Vagina (tissue), 2 donors: Measurements from ENCODE around the gene OR10A6. TPM values are rescaled to one million over a fixed set of nuclear protein-coding genes. Genes with fewer than 3 reads are reported as not detected.

Experiments
- DNase-seq, 2 donors: peaks; one replicate each; pipeline ENCODE4 v3.0.0-alpha.2; 2017; ENCODE audit errors: extremely low spot score in 2 of 2
- H3K27ac ChIP-seq: fragments of 200-600 bp; sonication (generic); one replicate; pipeline ENCODE4 v1.5.1; 2019
- H3K27me3 ChIP-seq: fragments of 200-600 bp; sonication (generic); one replicate; pipeline ENCODE4 v1.5.1; 2019
- H3K36me3 ChIP-seq, 2 donors: fragments of 200-600 bp; sonication (generic); one replicate each; pipeline ENCODE4 v1.5.1; 2017 to 2019
- H3K4me1 ChIP-seq: fragments of 200-600 bp; sonication (generic); one replicate; pipeline ENCODE4 v1.5.1; 2019
- H3K4me3 ChIP-seq, 2 donors: fragments of 200-600 bp; sonication (generic); 1 replicate in 1 of 2; 2 replicates in 1 of 2; pipeline ENCODE4 v1.5.1; 2016 to 2019
- H3K9me3 ChIP-seq: fragments of 200-600 bp; sonication (generic); one replicate; pipeline ENCODE4 v1.5.1; 2019
- CTCF ChIP-seq, 3 experiments: fragments of 450-650 bp in 2 of 3; fragments of 200-600 bp in 1 of 3; sonication (generic) in 1 of 3; IDR thresholded peaks; one replicate each; pipeline ENCODE4 v1.5.1; 2017 to 2019; ENCODE audit warnings: antibody characterized with exemption in 3 of 3, mild to moderate bottlenecking in 2 of 3, moderate library complexity in 2 of 3
- POLR2A ChIP-seq, 2 donors: fragments of 450-650 bp; IDR thresholded peaks; one replicate each; pipeline ENCODE4 v1.6.1; 2017; ENCODE audit warnings: antibody characterized with exemption in 2 of 2, mild to moderate bottlenecking in 2 of 2, moderate library complexity in 2 of 2
- POLR2AphosphoS5 ChIP-seq, 2 donors: sonication (generic); formaldehyde crosslinking; IDR thresholded peaks; one replicate each; pipeline ENCODE4 v1.9.0; 2017; ENCODE audit warnings: antibody characterized with exemption in 2 of 2, mild to moderate bottlenecking in 2 of 2, low read depth in 1 of 2; ENCODE audit not compliant: insufficient read depth in 1 of 2
- intact Hi-C: fragments of 100-400 bp; cut with DNase I; formaldehyde crosslinking; loops from one replicate; pipeline ENCODE4 v1.15.1; 2023
- total RNA-seq: library from RNA; depleted of rRNA; stranded (reverse); fragments of >200 nt; gene quantifications from one replicate; pipeline ENCODE4 v1.2.3, GENCODE V29; 2016

The OR10A6 gene
- total RNA-seq, 1 donor from 2014 or later: not detected

- DNase-seq: no peak
- no peaks in the 10 kb centered on the region for H3K4me1 ChIP-seq
- H3K36me3 ChIP-seq: no peaks in the 10 kb centered on the region
- no peak overlapping the region for H3K27ac ChIP-seq
- no peaks in the 10 kb centered on the region for H3K9me3 ChIP-seq
- intact Hi-C loops: no loop called here
- H3K27me3 ChIP-seq: no peaks in the 10 kb centered on the region
- H3K4me3 ChIP-seq: no peak overlapping the region
- no peak for TF ChIP-seq POLR2AphosphoS5 (IDR thresholded peaks at IDR 0.05; ENCODE audit: insufficient read depth in 1 of 2, low read depth in 1 of 2)
Observed at GRCh38 chr11:7944123-7944522, 13.1 kb upstream of the OR10A6 start.

- H3K4me3 ChIP-seq: no peak within 1 kb of the TSS
- no peaks in the 10 kb centered on the region for H3K36me3 ChIP-seq
- H3K4me1 ChIP-seq: no peaks in the 10 kb centered on the region
- intact Hi-C loops: no loop called here
- no peak within 1 kb of the TSS for H3K27ac ChIP-seq
- TF ChIP-seq POLR2AphosphoS5 (IDR thresholded peaks at IDR 0.05; ENCODE audit: insufficient read depth in 1 of 2, low read depth in 1 of 2): no peak
- TF ChIP-seq POLR2A (IDR thresholded peaks at IDR 0.05): no peak
- no peak for TF ChIP-seq CTCF (IDR thresholded peaks at IDR 0.05)
- H3K9me3 ChIP-seq: no peaks in the 10 kb centered on the region
- no peak for DNase-seq
- H3K27me3 ChIP-seq: no peaks in the 10 kb centered on the region
Observed at GRCh38 chr11:7941608-7942007, 10.5 kb upstream of the OR10A6 start, which contains the start of gene OR10A3. Gene OR10A3, minus strand, starts transcription at chr11:7941708. Its CDS starts 2,188 bp downstream, at chr11:7939520.

DNA sequence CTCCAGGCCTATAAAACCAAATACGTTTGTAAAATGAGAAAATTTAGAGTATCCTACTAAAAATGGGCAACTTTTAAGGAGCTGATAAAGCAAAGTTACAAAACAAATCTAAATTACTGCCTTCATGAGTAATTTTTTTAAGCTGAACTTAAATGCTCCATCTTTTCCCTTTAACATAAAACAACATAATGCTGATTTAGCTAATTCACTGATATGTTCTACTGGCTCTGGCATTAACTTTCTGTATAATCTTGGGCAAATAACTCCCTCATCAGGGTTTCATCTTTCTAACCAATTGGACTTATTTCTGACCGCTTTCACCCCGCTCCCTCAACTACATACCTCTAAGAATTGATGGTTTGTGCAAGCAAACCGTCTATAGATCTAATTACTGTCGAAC, 10.1 kb upstream of the OR10A6 start:
- DNase-seq: no peak

GRCh38 chr11:7936615-7937014, 5.5 kb upstream of the OR10A6 start:
- Histone ChIP-seq H3K36me3 (no peaks in the 10 kb centered on the region), H3K4me1 (no peaks in the 10 kb centered on the region), H3K27me3 (no peaks in the 10 kb centered on the region), H3K27ac (no peak overlapping the region), H3K9me3 (no peaks in the 10 kb centered on the region), H3K4me3 (no peak overlapping the region)
- no peak for TF ChIP-seq CTCF (IDR thresholded peaks at IDR 0.05)
- intact Hi-C loops: no loop called here
- no peak for DNase-seq

More for the DNA sequence above, 10.1 kb upstream of the OR10A6 start:
- intact Hi-C loops: no loop called here
- TF ChIP-seq CTCF (IDR thresholded peaks at IDR 0.05): no peak
- no peak for TF ChIP-seq POLR2A (IDR thresholded peaks at IDR 0.05)
- no peak for TF ChIP-seq POLR2AphosphoS5 (IDR thresholded peaks at IDR 0.05; ENCODE audit: insufficient read depth in 1 of 2, low read depth in 1 of 2)
- H3K4me1 ChIP-seq: no peaks in the 10 kb centered on the region
- no peak overlapping the region for H3K4me3 ChIP-seq
- H3K36me3 ChIP-seq: no peaks in the 10 kb centered on the region
- H3K27ac ChIP-seq: no peak overlapping the region
- no peaks in the 10 kb centered on the region for H3K9me3 ChIP-seq
- H3K27me3 ChIP-seq: no peaks in the 10 kb centered on the region

- H3K27ac ChIP-seq: no peak overlapping the region
- no peaks in the 10 kb centered on the region for H3K27me3 ChIP-seq
- H3K36me3 ChIP-seq: no peaks in the 10 kb centered on the region
- H3K9me3 ChIP-seq: no peaks in the 10 kb centered on the region
- DNase-seq: no peak
- TF ChIP-seq POLR2AphosphoS5 (IDR thresholded peaks at IDR 0.05; ENCODE audit: insufficient read depth in 1 of 2, low read depth in 1 of 2): no peak
- no peak for TF ChIP-seq CTCF (IDR thresholded peaks at IDR 0.05)
- TF ChIP-seq POLR2A (IDR thresholded peaks at IDR 0.05): no peak
- intact Hi-C loops: no loop called here
- no peaks in the 10 kb centered on the region for H3K4me1 ChIP-seq
- no peak overlapping the region for H3K4me3 ChIP-seq
Observed at GRCh38 chr11:7927635-7928034, 3.4 kb downstream of the OR10A6 start.

- H3K36me3 ChIP-seq: no peaks in the 10 kb centered on the region
- no peak overlapping the region for H3K27ac ChIP-seq
- no peak for DNase-seq
- TF ChIP-seq POLR2A (IDR thresholded peaks at IDR 0.05) (no peak), POLR2AphosphoS5 (IDR thresholded peaks at IDR 0.05; ENCODE audit: insufficient read depth in 1 of 2, low read depth in 1 of 2) (no peak), CTCF (IDR thresholded peaks at IDR 0.05) (no peak)
- intact Hi-C loops: no loop called here
- H3K4me1 ChIP-seq: no peaks in the 10 kb centered on the region
- no peaks in the 10 kb centered on the region for H3K9me3 ChIP-seq
- H3K27me3 ChIP-seq: no peaks in the 10 kb centered on the region
- no peak overlapping the region for H3K4me3 ChIP-seq
Observed at GRCh38 chr11:7924536-7924935, 6.5 kb downstream of the OR10A6 start.
